NT2/D1 (cell line): Measurements from ENCODE around the gene TMTC4.

ENCODE experiments used
- SUZ12 ChIP-seq: IDR thresholded peaks from 2 replicates; pipeline ENCODE4 v1.6.1; 2011; ENCODE audit not compliant: insufficient read length, insufficient read depth; ENCODE audit errors: extremely low read depth
- YY1 ChIP-seq: IDR thresholded peaks from 2 replicates; pipeline ENCODE4 v1.6.1; 2011; ENCODE audit not compliant: insufficient read length, insufficient read depth
- ZNF274 ChIP-seq: IDR thresholded peaks from 2 replicates; pipeline ENCODE4 v1.6.1; 2011; ENCODE audit warnings: mild to moderate bottlenecking, low read depth, low read length

DNA sequence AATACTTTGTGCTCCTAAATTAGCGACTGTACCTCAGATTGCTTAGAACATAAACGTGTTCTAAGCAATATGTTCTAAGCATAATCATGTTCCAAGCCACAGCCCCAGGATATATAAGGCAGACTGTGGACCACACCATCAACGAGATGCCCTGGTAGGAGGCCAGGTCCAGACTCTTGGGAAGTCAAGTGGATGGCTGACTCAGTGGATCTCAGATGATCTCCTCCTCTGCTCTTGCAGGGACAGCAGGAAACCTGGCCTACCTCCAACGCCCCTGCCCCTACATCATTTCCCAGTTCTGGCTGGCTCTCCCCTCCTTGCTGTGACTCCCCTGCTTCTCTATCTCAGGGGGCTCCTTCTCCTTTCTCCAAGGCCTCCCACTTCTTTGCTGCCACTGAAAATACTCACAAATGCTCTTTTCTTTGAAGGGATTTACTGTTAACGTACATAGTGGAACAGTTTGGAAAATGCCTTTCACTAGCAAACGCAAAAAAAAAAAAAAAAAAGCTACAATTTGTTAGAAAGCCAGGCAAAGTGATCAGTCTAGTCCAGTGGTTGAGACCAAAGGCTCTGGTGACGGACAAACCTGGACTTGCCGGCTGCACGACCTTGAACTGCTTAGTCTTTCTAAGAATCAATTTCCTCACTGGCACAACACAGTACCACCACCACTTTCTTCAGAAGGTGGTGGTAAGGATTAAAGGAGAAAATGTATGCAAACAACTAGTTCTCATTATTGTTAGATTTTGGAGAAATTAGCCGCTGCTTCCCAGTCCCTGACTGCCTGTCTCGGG is 3.0 kb downstream of the TMTC4 start:
- TF ChIP-seq YY1 (no peak), ZNF274 (no peak), SUZ12 (no peak)
